Gastroesophageal sphincter (tissue), 4 donors: ENCODE results near the gene TIMP4. TPM values are rescaled to one million over a fixed set of nuclear protein-coding genes. Genes with fewer than 3 reads are reported as not detected.

Source experiments
- ATAC-seq: fragments of 150-250 bp; one replicate; pipeline ENCODE4 v1.9.1; 2016; ENCODE audit warnings: mild to moderate bottlenecking, moderate library complexity
- H3K27ac ChIP-seq, 4 donors: fragments of 200-600 bp; sonication (generic) in 3 of 4; 1 replicate in 3 of 4; 2 replicates in 1 of 4; pipeline ENCODE4 v1.5.1; 2016 to 2019
- H3K27me3 ChIP-seq: fragments of 200-600 bp; sonication (generic); one replicate; pipeline ENCODE4 v1.5.1; 2019
- H3K36me3 ChIP-seq, 2 donors: fragments of 200-600 bp; sonication (generic); one replicate each; pipeline ENCODE4 v1.5.1; 2019; ENCODE audit warnings: control low read depth in 1 of 2
- H3K4me1 ChIP-seq, 3 donors: fragments of 200-600 bp; sonication (generic); 1 replicate in 2 of 3; 2 replicates in 1 of 3; pipeline ENCODE4 v1.5.1; 2016 to 2019; ENCODE audit warnings: control low read depth in 2 of 3
- H3K4me3 ChIP-seq, 2 donors: fragments of 200-600 bp; sonication (generic); one replicate each; pipeline ENCODE4 v1.5.1; 2019; ENCODE audit warnings: mild to moderate bottlenecking in 1 of 2, moderate library complexity in 1 of 2
- H3K9me3 ChIP-seq, 3 donors: fragments of 200-600 bp; sonication (generic); one replicate each; pipeline ENCODE4 v1.5.1; 2017 to 2019; ENCODE audit warnings: control low read depth in 2 of 3
- EP300 ChIP-seq: sonication (generic); formaldehyde crosslinking; IDR thresholded peaks from one replicate; pipeline ENCODE4 v1.6.1; 2017; ENCODE audit warnings: antibody characterized with exemption, mild to moderate bottlenecking
- POLR2A ChIP-seq, 2 donors: fragments of 450-650 bp; IDR thresholded peaks; one replicate each; pipeline ENCODE4 v1.6.1; 2017; ENCODE audit warnings: antibody characterized with exemption in 2 of 2, mild to moderate bottlenecking in 2 of 2, moderate library complexity in 1 of 2
- POLR2AphosphoS5 ChIP-seq: sonication (generic); formaldehyde crosslinking; IDR thresholded peaks from one replicate; pipeline ENCODE4 v1.6.1; 2017; ENCODE audit warnings: antibody characterized with exemption
- WGBS, 2 donors: methylation state at CpG; one replicate each; pipeline ENCODE4 v1.1.5; 2018; ENCODE audit warnings: low coverage in 1 of 2; 5-methylcytosine and 5-hydroxymethylcytosine counted together
- total RNA-seq, 4 donors: library from RNA; depleted of rRNA; stranded (reverse); fragments of >200 nt; gene quantifications; one replicate each; pipeline ENCODE4 v1.1.0, GENCODE V29; 2016
- TF ChIP-seq, protein P1 (sequence below), 4 experiments: fragments of 200-600 bp in 2 of 4; fragments of 450-650 bp in 2 of 4; sonication (generic) in 1 of 4; IDR thresholded peaks; one replicate each; pipeline ENCODE4 v1.5.1; 2017 to 2019; ENCODE audit warnings: antibody characterized with exemption in 4 of 4, mild to moderate bottlenecking in 2 of 4, moderate library complexity in 2 of 4

Gene TIMP4
- total RNA-seq: 10 to 100 TPM; 16.5 to 35.1 (median 29.2) TPM

DNA sequence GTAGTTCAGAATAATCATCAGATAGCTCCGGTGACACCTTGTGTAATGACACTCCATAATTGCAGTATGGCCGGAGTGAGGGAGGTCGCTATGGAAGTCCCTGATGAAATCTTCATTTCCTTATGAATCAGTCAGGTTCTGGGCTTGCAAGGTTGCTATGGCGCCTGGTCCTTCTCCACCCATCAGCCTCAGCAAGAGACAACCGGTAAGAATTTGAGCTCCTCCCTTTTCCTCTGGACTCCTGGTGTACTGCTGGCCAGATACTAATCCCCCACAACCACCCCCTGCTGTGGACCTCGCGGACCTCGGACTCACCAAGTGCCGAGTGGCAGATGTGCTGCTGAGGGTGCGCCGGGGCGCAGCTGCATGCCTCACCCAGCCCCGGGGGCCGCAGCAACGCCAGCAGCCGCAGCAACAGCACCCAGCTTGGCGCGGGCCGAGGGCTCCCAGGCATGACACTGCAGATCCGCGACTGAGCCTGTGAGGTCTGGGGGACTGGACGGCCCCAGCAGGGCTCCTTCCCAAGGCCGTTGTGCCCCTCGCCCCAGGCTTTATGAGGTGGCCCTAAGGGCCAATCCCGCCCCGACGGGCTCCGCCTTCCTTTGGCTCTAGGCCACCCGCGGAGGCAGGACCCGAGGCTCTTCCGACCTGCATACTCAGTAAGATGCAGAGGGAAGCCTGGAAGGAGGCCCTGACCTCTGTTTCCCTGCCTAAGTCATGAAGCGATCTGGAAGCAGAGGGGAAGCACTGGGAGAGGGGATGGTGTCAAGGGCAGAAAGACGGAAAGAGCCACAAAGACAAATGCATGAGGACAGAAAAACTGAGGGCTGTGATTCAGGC is at the start of gene TIMP4:
Gene TIMP4 (minus strand): TSS at position 526 of the 840 bp plus-strand sequence. CDS start 72 bp downstream, at position 454.
- Histone ChIP-seq H3K27me3 (peaks cover 9% of the 10 kb centered on the region), H3K4me1 (peaks cover 0 to 13% (median 7%) of the 10 kb centered on the region in 3 donors), H3K36me3 (peaks cover 0 to 1% of the 10 kb centered on the region in 2 donors), H3K4me3 (peak within 1 kb of the TSS; percentile 34 to 56), H3K9me3 (no peaks in the 10 kb centered on the region), H3K27ac (peak within 1 kb of the TSS in 3 of 4 donors; percentile 71 to 77 (median 71))
- TF ChIP-seq, protein P1, sequence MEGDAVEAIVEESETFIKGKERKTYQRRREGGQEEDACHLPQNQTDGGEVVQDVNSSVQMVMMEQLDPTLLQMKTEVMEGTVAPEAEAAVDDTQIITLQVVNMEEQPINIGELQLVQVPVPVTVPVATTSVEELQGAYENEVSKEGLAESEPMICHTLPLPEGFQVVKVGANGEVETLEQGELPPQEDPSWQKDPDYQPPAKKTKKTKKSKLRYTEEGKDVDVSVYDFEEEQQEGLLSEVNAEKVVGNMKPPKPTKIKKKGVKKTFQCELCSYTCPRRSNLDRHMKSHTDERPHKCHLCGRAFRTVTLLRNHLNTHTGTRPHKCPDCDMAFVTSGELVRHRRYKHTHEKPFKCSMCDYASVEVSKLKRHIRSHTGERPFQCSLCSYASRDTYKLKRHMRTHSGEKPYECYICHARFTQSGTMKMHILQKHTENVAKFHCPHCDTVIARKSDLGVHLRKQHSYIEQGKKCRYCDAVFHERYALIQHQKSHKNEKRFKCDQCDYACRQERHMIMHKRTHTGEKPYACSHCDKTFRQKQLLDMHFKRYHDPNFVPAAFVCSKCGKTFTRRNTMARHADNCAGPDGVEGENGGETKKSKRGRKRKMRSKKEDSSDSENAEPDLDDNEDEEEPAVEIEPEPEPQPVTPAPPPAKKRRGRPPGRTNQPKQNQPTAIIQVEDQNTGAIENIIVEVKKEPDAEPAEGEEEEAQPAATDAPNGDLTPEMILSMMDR (IDR thresholded peaks at IDR 0.05): no peak
- TF ChIP-seq POLR2AphosphoS5 (no peak), EP300 (no peak), POLR2A (IDR thresholded peaks at IDR 0.05) (peak; percentile 36 to 61)
- ATAC-seq: peak; percentile 69
- WGBS, 2 donors: 37 to 60% methylated on average over 1 to 5 of the region's 34 CpGs

DNA sequence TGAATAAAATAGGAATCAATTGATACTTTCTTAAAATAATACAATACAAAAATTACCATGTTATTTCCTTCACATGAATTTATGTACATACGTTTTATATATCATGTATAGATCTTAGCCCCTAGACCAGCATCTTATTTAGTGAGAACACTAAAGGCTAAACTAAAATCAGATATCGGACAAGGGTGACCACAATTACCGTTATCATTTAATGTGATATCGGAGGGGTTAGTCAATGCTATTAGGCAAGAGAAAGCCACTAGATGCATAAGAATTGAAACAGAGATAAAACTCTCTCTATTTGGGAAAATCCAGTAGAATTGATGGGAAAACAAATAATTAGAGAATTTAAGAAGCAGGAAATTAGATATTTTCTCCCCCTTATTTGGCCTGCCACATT is 46.5 kb upstream of the TIMP4 start:
- no peak overlapping the region for H3K27ac ChIP-seq
- no peak for ATAC-seq
- no peaks in the 10 kb centered on the region for H3K27me3 ChIP-seq
- 80 to 98% methylated on average over 4 of the region's 4 CpGs for WGBS, 2 donors
- H3K4me1 ChIP-seq: no peaks in the 10 kb centered on the region
- no peak for TF ChIP-seq EP300
- TF ChIP-seq, protein P1 (IDR thresholded peaks at IDR 0.05): no peak
- TF ChIP-seq POLR2A (IDR thresholded peaks at IDR 0.05): no peak
- TF ChIP-seq POLR2AphosphoS5: no peak
- H3K4me3 ChIP-seq: no peak overlapping the region
- H3K36me3 ChIP-seq: no peaks in the 10 kb centered on the region
- H3K9me3 ChIP-seq: peaks cover 0 to 6% (median 0%) of the 10 kb centered on the region in 3 donors

DNA sequence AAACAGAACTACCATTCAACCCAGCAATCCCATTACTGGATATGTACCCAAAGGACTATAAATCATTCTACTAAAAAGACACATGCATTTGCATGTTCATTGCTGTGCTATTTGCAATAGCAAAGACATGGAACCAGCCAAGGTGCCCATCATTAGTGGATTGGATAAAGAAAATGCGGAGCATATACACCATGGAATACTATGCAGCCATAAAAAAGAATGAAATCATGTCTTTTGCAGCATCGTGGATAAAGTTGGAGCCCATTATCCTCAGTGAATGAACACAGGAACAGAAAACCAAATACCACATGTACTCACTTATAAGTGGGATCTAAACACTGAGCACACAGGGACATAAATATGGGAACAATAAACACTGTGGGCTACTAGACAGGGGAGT is 43.1 kb upstream of the TIMP4 start:
- TF ChIP-seq EP300: no peak
- no peak for TF ChIP-seq POLR2AphosphoS5
- TF ChIP-seq POLR2A (IDR thresholded peaks at IDR 0.05): no peak
- TF ChIP-seq, protein P1 (IDR thresholded peaks at IDR 0.05): no peak
- Histone ChIP-seq H3K9me3 (no peaks in the 10 kb centered on the region), H3K4me1 (no peaks in the 10 kb centered on the region), H3K4me3 (no peak overlapping the region), H3K27ac (no peak overlapping the region), H3K36me3 (no peaks in the 10 kb centered on the region), H3K27me3 (no peaks in the 10 kb centered on the region)
- ATAC-seq: no peak
- 56 to 83% methylated on average over 2 of the region's 2 CpGs for WGBS, 2 donors

DNA sequence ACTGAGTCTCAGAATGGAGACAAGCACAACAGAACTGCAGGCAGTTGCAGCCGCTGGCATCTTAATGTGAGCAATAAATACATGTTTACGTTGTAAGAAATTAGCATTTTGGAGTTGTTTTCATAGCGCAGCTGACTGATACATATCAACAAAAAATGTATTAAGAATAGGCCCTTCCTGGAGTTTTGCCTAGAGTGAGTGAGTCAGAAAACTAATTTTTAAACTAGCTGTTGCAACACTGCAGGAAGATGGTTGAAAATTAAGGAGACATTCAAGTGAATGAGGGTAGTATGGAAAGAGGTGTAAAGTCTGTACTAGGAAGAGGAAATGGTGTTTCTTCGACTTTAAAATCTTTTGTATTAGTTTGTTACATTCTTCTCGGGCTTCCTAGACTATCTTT is 39.6 kb upstream of the TIMP4 start:
- no peaks in the 10 kb centered on the region for H3K9me3 ChIP-seq
- no peak for TF ChIP-seq EP300
- TF ChIP-seq POLR2A (IDR thresholded peaks at IDR 0.05): no peak
- TF ChIP-seq, protein P1 (IDR thresholded peaks at IDR 0.05): no peak
- no peak for TF ChIP-seq POLR2AphosphoS5
- ATAC-seq: no peak
- WGBS, 2 donors: 52 to 73% methylated on average over 5 of the region's 5 CpGs
- peaks cover 6 to 22% (median 6%) of the 10 kb centered on the region in 3 donors for H3K4me1 ChIP-seq
- no peaks in the 10 kb centered on the region for H3K36me3 ChIP-seq
- no peaks in the 10 kb centered on the region for H3K27me3 ChIP-seq
- no peak overlapping the region for H3K4me3 ChIP-seq
- no peak overlapping the region for H3K27ac ChIP-seq

DNA sequence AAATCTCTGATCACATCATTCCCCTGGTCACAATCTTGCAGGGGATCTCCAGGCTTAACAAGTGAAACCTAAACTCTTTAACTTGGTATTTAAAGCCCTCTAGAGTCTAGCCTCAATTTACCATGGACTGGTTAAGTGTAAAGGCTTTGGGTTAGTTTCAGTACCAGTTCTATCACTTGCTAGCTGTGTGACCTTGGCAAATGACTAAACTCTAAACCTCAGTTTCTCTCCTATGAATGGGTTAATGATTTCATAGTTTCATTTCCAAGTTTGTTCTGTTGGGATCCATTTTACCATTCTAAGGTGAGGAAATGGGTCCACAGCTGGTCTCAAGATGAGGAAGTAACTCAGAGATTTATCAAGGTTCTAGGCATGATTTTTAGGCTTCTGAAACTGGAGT is 38.8 kb upstream of the TIMP4 start:
- Histone ChIP-seq H3K36me3 (no peaks in the 10 kb centered on the region), H3K27me3 (no peaks in the 10 kb centered on the region), H3K4me3 (no peak overlapping the region), H3K9me3 (no peaks in the 10 kb centered on the region), H3K4me1 (peaks cover 6 to 26% (median 6%) of the 10 kb centered on the region in 3 donors), H3K27ac (no peak overlapping the region)
- ATAC-seq: no peak
- TF ChIP-seq, protein P1 (IDR thresholded peaks at IDR 0.05): no peak
- no peak for TF ChIP-seq POLR2A (IDR thresholded peaks at IDR 0.05)
